Measurements from ENCODE around the gene INO80D. TPM values are rescaled to one million over a fixed set of nuclear protein-coding genes. Genes with fewer than 3 reads are reported as not detected.

The INO80D gene
- total RNA-seq, 2 experiments from 2014 or later: 45.3 to 48.9 TPM

DNA sequence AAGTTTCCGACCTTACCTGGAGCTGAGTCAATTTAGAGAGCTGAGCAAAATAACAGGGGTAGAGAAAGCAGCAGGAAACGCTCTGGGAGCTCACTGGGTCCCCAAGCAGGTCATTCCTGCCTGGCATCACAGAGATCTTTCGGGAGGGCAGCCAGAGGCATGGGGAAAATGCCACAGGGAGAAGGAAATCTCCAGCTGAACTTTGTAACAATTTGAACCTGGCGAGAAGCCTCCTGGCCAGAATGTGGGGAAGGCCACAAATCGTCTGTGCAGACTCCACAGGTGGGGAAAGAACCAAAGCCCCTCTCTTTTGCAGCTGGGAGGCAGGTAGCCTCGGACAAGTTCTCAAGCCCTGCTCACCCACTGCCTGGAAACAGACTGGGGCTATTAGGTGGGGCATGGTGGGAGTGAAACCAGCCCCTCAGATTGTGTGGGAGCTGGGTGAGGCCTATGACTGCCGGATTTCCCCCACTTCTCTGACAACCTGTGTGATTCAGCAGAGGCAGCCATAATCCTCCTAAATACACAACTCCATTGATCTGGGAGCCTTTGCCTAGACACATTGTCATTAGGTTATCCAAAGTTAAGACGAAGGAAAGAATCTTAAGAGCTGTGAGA is 53.9 kb downstream of the INO80D start:
- no peaks in the 10 kb centered on the region for H3K27me3 Mint-ChIP-seq
- intact Hi-C loops (cut with DNase I, micrococcal nuclease): no loop called here
- no peak overlapping the region for H3K4me3 Mint-ChIP-seq
- H3K27me3 ChIP-seq (ENCODE audit: control insufficient read depth in 1 of 2, insufficient read depth in 2 of 2, low read length in 2 of 2): no peaks in the 10 kb centered on the region
- no peaks in the 10 kb centered on the region for H3K4me1 ChIP-seq (ENCODE audit: insufficient read depth, low read length)
- H3K4me1 Mint-ChIP-seq (ENCODE audit: low read depth): peaks cover 65% of the 10 kb centered on the region
- peak overlapping the region; percentile 29 for H3K27ac Mint-ChIP-seq
- no peak overlapping the region for H3K4me3 ChIP-seq (ENCODE audit: low read length)
- ChIA-PET POLR2A (no interaction called here), CTCF (no interaction called here)
- ATAC-seq (ENCODE audit: poor library complexity): no peak
- no peaks in the 10 kb centered on the region for H3K9me3 ChIP-seq (ENCODE audit: control insufficient read depth in 1 of 2, insufficient read depth in 1 of 2, low read length in 2 of 2)
- peaks cover 96% of the 10 kb centered on the region for H3K36me3 Mint-ChIP-seq (ENCODE audit: low read depth)
- H3K36me3 ChIP-seq (ENCODE audit: insufficient read depth, low read length): peaks cover 41% of the 10 kb centered on the region
- peaks cover 7% of the 10 kb centered on the region for H3K9me3 Mint-ChIP-seq
- no peak for TF ChIP-seq CTCF (IDR thresholded peaks at IDR 0.05)
- no peak overlapping the region for H3K27ac ChIP-seq (ENCODE audit: low read depth in 1 of 2, low read length in 2 of 2)
- no peak for DNase-seq

DNA sequence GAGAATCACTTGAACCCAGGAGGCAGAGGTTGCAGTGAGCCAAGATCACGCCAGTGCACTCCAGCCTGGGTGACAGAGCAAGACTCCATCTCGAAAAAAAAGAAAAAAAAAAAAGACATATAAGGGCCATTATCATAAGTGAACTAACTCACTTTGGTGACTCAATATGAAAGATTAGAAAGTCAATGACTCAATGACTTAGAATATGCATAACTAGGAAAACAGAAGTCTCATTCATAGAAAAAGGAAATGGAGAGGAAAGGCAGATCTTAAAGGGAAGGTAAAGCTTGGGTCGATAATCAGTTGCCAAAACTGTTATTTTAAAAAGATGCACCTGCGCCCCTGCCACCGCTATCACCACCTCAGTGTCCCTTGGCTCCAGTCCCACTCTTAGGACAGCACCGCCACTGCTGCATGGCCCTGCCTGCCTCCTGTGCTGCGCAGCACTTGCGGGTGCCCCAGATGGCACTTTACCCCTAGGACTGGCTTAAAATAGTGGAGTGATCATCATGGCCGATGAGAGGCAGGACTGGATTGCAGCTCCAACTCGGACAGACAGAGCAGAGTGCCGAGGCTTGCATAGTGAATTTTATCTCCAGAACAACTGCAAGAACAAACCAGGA is 54.7 kb downstream of the INO80D start:
- ATAC-seq (ENCODE audit: poor library complexity) (no peak), DNase-seq (no peak)
- Mint-ChIP-seq H3K4me3 (no peak overlapping the region), H3K27me3 (no peaks in the 10 kb centered on the region), H3K27ac (no peak overlapping the region), H3K4me1 (ENCODE audit: low read depth) (peaks cover 63% of the 10 kb centered on the region), H3K9me3 (peaks cover 7% of the 10 kb centered on the region), H3K36me3 (ENCODE audit: low read depth) (peaks cover 91% of the 10 kb centered on the region)
- Histone ChIP-seq H3K27ac (ENCODE audit: low read depth in 1 of 2, low read length in 2 of 2) (no peak overlapping the region), H3K4me3 (ENCODE audit: low read length) (no peak overlapping the region), H3K36me3 (ENCODE audit: insufficient read depth, low read length) (peaks cover 39% of the 10 kb centered on the region), H3K9me3 (ENCODE audit: control insufficient read depth in 1 of 2, insufficient read depth in 1 of 2, low read length in 2 of 2) (no peaks in the 10 kb centered on the region), H3K4me1 (ENCODE audit: insufficient read depth, low read length) (no peaks in the 10 kb centered on the region), H3K27me3 (ENCODE audit: control insufficient read depth in 1 of 2, insufficient read depth in 2 of 2, low read length in 2 of 2) (no peaks in the 10 kb centered on the region)
- POLR2A ChIA-PET: no interaction called here
- TF ChIP-seq CTCF (IDR thresholded peaks at IDR 0.05): no peak
- intact Hi-C loops (cut with DNase I, micrococcal nuclease): no loop called here
- CTCF ChIA-PET: no interaction called here

- Mint-ChIP-seq H3K27ac (no peak overlapping the region), H3K36me3 (ENCODE audit: low read depth) (peaks cover 78% of the 10 kb centered on the region), H3K4me3 (no peak overlapping the region), H3K4me1 (ENCODE audit: low read depth) (peaks cover 31% of the 10 kb centered on the region), H3K27me3 (no peaks in the 10 kb centered on the region), H3K9me3 (no peaks in the 10 kb centered on the region)
- intact Hi-C loops (cut with DNase I, micrococcal nuclease): loop anchor here in 1 of 2 experiments (10.0 kb wide), 1 partner anchor 57 kb away; the partner anchor contains the start of gene INO80D
- peaks cover 47% of the 10 kb centered on the region for H3K36me3 ChIP-seq (ENCODE audit: insufficient read depth, low read length)
- no peaks in the 10 kb centered on the region for H3K9me3 ChIP-seq (ENCODE audit: control insufficient read depth in 1 of 2, insufficient read depth in 1 of 2, low read length in 2 of 2)
- H3K4me3 ChIP-seq (ENCODE audit: low read length): no peak overlapping the region
- CTCF ChIA-PET: no interaction called here
- ATAC-seq (ENCODE audit: poor library complexity): no peak
- H3K27me3 ChIP-seq (ENCODE audit: control insufficient read depth in 1 of 2, insufficient read depth in 2 of 2, low read length in 2 of 2): no peaks in the 10 kb centered on the region
- no peak for TF ChIP-seq CTCF (IDR thresholded peaks at IDR 0.05)
- DNase-seq: no peak
- H3K27ac ChIP-seq (ENCODE audit: low read depth in 1 of 2, low read length in 2 of 2): no peak overlapping the region
- H3K4me1 ChIP-seq (ENCODE audit: insufficient read depth, low read length): no peaks in the 10 kb centered on the region
- POLR2A ChIA-PET: no interaction called here
Measured at GRCh38 chr2:206028101-206028500, 57.9 kb downstream of the INO80D start.
